Measurements from ENCODE around the gene WWC1.

Gene WWC1

DNA sequence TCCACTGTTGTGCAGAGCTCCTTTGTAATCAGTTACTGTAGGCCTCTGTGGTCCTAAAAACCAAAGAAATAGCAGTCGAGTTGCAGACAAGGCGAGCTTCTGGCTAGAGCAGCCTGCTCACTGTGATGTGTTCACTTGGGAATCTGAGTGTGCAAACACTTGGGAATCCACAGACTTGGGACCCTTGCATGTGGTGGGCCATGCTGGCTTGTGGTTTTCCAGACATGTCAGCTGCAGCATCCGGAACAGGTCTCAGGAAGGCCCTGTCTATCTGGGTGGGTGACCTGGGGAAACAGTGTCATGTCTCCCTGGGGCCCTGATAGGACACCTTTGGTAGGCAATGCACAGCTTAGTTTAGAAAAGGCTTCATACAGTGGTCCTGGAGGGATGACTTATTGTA, 66.4 kb downstream of the WWC1 start:
- TF ChIP-seq, protein P1, sequence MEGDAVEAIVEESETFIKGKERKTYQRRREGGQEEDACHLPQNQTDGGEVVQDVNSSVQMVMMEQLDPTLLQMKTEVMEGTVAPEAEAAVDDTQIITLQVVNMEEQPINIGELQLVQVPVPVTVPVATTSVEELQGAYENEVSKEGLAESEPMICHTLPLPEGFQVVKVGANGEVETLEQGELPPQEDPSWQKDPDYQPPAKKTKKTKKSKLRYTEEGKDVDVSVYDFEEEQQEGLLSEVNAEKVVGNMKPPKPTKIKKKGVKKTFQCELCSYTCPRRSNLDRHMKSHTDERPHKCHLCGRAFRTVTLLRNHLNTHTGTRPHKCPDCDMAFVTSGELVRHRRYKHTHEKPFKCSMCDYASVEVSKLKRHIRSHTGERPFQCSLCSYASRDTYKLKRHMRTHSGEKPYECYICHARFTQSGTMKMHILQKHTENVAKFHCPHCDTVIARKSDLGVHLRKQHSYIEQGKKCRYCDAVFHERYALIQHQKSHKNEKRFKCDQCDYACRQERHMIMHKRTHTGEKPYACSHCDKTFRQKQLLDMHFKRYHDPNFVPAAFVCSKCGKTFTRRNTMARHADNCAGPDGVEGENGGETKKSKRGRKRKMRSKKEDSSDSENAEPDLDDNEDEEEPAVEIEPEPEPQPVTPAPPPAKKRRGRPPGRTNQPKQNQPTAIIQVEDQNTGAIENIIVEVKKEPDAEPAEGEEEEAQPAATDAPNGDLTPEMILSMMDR (IDR thresholded peaks at IDR 0.05; ENCODE audit: low read depth, low read length): no peak

DNA sequence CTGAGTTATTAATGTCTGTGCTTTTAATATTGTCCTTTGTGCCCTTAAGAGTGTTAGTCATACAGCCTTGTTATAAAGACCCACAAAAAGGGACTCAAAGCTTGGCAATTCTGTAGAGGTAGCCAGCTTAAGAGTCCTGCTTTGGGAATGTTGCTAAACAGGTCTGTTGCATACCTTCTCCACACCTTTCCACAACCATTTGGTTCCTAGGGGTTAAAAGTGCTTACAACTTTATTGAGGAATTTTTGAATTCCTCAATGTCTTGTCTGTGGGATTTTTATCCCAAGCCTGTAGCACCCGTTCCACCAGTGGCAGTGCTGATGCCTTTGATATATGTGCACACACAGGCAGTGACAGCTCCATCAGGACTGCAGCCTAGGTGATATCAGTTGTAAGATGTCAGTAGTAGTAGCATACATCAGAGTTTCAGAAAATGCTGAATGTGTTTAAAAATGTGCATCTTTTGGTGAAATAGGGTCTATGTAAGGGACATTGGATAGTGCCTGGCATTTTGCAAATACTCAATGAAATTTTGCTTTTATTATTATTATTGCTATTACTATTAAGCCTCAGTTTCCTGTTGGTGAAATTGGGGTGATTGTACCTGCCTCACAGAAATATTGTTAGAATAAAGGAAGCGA, 68.5 kb downstream of the WWC1 start:
- no peak overlapping the region for H3K4me3 ChIP-seq (ENCODE audit: low read depth, low read length)
- TF ChIP-seq, protein P1 (IDR thresholded peaks at IDR 0.05; ENCODE audit: low read depth, low read length): no peak

More for the DNA sequence above, 66.4 kb downstream of the WWC1 start:
- no peak overlapping the region for H3K4me3 ChIP-seq (ENCODE audit: low read depth, low read length)

DNA sequence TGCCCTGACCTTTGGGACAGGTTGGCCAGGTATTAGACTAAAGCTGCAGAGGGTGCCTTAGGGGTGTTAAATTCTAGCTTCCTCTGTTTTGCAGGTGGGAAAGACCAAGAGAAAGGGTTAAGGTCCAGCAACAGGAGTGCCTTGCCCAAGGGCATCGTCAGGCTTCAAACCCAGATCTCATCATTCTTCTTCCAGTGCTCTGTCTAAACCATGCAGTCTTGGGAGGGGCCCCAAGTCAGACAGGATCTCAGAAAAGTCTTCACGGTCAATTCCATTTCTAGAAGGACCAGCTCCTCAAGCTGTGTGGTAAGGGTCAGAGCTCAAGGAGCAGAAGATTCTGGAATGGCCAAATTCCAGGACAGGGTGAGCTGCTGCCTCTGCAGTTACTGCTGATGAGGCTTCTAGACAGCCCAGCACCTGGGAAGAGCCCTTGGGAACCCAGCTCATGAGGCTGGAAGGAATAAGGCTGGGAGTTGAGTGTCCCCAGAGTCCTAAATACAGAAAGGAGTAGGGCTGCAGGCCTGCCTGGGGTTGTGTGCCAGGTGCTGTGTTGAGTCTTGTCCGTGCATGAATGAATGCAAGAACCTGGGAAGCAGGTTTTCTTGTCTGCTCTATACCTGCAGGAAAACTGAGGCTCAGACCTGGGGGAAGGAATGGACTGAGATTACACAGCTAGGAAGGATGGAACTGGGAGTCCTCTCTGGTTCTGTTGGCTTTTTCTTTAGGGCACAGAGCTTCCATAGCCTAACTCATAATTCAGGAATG, 69.3 kb downstream of the WWC1 start:
- no peak overlapping the region for H3K4me3 ChIP-seq (ENCODE audit: low read depth, low read length)

DNA sequence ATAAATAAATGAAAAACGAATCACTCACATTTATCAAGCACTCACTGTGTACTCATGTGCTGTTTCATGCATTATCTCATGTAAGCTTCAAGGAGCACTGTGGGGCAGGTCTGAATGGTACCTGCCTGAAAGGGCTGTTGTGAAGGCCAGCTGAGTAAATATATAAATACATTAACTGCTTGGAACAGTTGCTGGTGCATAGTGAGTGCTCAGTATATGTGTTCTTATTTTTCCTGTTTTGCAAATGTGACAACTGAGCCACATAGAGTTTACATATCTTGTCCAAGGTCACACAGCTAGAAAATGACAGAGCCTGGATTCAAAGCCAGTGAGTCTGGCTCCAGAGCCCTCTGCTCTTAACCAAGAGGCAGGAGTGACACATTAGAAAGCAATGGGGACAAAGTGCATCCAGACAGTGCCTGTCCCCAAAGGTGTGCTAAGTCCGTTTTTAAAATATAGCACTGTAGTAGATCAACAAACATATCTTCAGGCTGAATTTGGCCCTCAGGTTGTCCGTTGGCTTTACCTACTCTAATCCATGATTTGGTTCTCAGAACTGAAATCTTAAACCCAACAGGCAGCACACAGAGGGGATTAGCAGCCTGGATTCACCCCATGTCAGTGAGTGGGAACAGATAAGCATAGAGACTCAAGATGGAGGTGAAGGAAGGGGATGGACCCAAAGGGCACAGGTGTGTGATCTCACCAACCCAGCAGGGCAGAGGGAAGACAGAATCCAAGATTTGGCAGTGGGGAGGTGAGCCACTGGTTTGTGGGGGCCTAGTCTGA, 70.8 kb downstream of the WWC1 start:
- TF ChIP-seq, protein P1 (IDR thresholded peaks at IDR 0.05; ENCODE audit: low read depth, low read length): no peak
- no peak overlapping the region for H3K4me3 ChIP-seq (ENCODE audit: low read depth, low read length)

More for the DNA sequence above, 69.3 kb downstream of the WWC1 start:
- TF ChIP-seq, protein P1 (IDR thresholded peaks at IDR 0.05; ENCODE audit: low read depth, low read length): no peak

DNA sequence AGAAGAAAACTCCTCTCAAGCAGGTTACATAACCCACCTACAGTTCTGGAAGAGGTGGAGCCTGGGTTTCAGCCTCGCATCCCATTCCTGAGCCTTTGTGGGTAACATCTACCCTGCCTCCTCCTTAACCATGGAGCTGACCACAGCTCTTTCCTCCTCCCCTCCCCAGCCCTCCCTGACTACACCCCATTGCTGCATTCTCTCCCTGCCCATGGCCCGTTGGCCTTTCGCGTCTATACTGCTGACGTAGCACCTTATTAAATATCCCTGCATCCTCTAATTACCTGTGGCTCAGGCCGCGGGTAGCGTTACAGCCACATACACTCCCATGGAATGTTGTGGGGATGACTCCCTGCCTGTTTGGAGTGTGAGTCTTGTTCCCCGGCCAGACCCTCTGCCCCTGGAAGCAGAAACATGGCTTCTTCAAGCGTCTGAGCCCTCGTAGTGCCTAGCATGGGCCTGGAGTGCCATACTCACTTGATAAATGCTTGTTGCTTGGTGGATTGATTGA, 72.8 kb downstream of the WWC1 start:
- no peak overlapping the region for H3K4me3 ChIP-seq (ENCODE audit: low read depth, low read length)
- TF ChIP-seq, protein P1 (IDR thresholded peaks at IDR 0.05; ENCODE audit: low read depth, low read length): no peak

DNA sequence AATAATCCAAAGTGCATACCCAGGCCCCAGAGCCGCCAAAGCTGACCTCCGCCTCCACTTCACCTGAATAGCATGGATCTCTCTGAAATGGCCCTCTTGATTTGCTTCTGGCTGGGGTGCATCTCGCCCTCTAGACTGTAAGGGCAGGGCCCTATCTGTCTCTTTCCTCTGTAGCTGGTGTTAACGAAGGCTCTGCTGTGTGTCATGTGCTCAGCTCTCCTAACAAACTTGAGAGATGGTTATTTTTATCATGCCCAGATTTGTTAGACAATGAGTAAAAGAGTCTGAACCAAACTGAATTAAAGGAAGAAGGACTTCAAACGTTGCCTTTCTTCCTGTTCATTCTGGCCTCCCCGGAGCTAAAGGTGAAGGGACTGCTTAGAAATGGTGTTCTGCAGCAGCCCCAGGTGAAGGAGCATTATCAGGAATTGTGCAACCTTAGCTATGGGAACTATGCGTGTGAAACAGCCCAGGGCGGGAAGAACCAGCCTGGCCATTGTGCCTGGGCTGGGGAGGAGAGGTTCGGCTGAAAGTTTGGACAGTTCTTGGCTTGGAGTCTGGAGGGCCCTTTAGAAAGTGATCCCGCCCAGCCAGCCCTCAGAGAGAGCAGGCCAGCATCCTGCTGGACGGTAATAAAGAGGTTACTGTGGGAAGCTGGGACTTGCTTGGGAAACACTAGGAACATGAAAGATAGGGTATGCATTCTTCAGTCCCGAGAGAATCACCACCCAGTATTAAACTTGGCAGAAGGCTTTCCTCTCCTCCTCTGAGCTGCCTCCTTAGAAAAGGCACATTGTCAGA, 73.5 kb downstream of the WWC1 start:
- TF ChIP-seq, protein P1 (IDR thresholded peaks at IDR 0.05; ENCODE audit: low read depth, low read length): no peak
- no peak overlapping the region for H3K4me3 ChIP-seq (ENCODE audit: low read depth, low read length)
